ENCODE measurements around the gene POLE4.
A peak's percentile ranks its signal among the peaks of the same experiment; 100 is the strongest.

POLE4 gene

DNA sequence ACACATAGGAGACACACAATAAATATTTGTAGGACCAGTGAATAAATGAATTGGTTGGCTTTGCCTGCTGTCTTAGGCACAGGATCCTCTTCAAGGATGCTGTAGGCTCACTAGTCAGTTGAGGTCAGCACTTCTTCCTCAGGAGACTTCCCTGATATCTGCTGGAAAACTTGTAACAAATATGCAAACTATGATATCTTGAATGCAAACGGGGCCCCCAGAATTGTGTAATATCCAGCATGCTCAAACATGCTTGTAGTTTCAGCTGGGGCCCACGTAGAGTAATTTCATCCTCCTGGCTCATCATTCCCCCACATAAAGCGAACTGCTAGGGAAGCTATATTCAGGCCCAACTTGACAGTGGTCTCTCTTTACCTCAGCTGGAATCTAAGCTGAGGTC lies 43.6 kb downstream of the POLE4 start:
- no peak for DNase-seq (ENCODE audit: low spot score)

DNA sequence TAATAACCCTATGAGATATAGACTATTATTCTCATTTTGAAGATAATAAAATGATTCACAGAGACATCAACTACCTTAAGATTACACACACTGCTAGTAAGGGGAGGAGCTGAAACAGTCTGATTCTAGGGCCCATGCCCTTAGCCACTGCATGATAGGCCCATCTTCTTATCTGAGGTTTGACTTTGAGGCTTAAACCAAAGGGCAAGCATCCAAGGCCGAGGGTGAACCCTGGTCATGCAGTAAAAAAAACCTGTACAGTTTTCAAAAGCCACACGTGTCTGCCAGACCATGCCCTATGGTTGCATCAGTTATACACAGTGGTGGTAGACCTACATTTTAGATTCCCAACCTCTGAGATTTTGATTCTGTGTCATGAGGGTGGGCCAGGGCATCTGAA lies 44.8 kb downstream of the POLE4 start:
- no peak for DNase-seq (ENCODE audit: low spot score)

DNA sequence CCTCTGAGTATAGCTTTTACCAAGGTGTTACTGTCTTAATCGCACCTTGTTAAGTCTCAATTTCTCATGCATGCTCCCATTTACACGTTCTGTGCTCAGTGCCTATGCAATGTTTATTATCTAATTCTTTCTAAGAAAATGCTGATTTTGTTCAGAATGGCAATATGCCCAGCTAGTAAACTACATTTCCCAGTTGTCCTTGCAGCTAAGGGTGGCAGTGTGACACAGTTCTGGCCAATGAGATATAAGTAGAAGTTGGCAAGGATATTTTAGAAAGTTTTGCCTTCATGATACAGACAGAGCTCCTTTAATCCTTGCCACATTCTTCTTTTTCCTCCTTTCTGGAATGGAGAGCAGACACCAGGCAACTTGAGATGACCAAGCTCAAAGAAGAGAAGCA lies 45.3 kb downstream of the POLE4 start:
- DNase-seq (ENCODE audit: low spot score): peak; percentile 4

DNA sequence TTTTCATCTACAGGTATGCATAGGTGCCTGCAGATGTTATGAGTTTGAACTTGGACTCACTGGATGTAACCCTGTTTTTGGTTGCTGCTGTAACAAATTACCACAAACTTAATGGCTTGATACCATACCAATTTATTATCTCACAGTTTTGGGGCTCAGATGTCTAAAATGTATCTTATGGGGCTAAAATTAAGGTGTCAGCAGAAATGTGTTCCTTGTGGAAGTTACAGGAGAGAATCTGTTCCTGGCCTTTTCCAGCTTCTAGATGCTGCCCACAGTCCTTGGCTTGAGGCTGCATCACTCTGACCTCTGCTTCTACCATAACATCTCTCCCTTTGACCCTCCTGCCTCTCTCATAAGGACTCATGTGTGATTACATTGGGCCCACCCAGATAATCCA lies 47.6 kb downstream of the POLE4 start:
- DNase-seq (ENCODE audit: low spot score): no peak

DNA sequence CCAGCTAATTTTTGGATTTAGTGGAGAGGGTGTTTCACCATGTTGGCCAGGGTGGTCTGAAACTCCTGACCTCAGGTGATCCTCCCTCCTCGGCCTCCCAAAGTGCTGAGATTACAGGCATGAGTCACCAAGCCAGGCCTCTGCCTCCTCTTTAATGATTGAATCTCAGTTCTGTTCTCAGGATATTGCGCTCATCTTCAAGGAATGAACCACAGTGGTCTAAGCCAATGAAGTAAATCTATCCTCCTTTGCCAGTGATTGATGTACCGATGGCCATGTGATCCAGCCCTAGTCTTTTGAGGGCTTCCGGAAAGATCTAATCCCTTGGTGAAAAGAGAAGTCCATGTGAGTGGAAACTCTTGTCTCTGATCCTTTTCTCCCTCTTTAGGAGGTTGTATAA lies 48.6 kb downstream of the POLE4 start:
- DNase-seq (ENCODE audit: low spot score): no peak

DNA sequence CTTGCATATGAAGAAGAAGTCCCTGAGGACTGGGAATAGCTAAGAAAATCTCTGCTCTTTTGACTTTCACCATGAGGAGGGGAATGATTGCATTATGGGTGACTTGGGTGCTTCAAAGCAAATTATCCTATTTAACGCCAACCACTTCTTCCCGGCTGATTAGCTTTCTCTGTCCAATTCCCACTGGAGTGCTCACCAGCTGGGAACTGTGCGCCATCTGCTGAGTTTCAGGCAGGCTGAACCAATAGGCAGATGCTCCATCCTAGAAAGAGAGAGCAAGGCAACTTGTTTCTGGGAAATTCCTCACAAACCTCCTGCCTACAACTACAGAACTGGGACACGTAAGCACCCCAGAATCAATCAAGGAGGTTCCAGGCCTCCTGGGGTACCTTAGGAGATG lies 49.4 kb downstream of the POLE4 start:
- DNase-seq (ENCODE audit: low spot score): no peak

DNA sequence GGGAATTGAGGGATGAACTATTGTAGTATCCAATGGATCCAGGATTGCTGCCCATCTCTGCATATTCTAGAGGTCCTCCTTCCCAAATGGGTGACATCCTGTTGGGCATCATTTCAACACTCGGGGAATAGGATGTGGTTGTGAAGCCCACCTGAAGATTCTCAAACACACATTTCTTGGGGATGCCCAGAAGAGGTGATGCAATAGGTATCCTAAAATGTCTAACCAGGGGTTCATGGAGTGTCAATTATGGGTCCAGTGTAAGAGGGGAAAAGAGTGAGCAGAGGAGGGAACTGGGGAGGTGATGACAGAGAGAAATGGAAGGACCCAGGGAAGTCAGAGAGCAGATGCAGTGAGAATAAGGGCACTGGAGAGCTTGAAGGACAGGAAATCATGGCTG lies 52.1 kb downstream of the POLE4 start:
- DNase-seq (ENCODE audit: low spot score): no peak

DNA sequence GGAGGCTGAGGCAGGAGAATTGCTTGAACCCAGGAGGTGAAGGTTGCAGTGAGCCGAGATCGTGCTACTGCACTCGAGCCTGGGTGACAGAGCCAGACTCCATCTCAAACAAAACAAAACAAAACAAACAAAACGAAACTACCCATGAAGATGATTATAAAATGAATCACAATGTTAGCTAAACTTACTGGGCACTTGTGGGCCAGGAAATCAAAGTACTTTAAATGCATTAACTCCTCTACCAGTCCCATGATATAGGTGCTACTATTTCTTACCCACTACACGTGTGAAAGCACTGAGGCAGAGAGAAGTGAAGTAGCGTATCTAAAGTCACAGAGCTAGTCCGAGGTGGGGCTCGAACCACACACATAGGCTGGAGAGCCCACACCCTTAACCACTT lies 53.6 kb downstream of the POLE4 start:
- no peak for DNase-seq (ENCODE audit: low spot score)

DNA sequence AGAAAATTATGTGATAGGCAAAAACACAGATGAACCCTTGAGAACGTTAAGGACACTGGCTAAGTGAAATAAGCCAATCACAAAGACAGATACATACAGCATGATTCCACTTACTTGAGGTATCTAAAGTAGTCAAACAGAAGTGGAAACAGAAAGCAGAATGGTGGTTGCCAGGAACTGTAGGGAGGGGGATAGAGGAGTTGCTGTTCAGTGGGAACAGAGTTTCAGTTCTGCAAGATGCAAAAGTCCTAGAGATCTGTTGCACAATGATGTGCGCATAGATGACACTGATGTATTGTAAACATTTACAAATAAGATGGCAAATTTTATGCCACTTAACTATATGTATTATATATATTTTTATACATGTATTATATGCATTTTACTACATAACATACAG lies 59.7 kb downstream of the POLE4 start:
- no peak for DNase-seq (ENCODE audit: low spot score)
